HG02763 (cell line): ENCODE results near the gene DHRS3.
"Not testable (repeated sequence)": the region's sequence is repeated elsewhere in the genome, so short reads cannot be mapped to it uniquely, and the experiment has no call there.

Experiments
- ATAC-seq: cut with Tn5 transposase; IDR thresholded peaks from one replicate; pipeline ENCODE4 v1.9.1; 2021; ENCODE audit warnings: mild to moderate bottlenecking, moderate library complexity; ENCODE audit not compliant: unreplicated experiment

The DHRS3 gene

DNA sequence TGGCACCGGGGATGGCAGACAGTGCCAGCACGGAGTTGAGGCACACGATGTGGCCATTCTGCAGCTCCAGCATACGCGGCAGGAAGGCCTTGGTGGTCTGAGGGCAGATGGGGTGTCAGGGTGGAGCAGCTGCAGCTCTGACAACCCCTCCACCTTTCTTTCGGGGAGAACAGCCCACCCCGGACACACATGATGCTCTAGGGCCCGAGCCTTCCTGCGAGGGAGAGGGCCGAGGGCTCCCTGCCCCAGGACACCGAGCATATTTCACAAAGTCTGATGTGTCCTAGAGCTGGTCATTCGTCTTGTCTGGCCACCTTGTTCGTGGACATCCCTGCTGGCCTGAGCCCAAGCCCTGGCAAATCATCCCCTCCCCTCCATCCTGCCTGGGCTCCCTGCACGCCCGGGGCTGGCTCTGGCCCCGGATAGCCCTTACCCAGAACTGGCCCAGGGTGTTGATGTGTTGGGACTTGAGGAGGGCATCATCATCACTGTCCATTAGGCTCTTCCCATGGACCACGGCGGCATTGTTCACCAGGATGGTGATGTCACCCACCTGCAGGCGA lies 39.1 kb downstream of the DHRS3 start:
- no peak for ATAC-seq

DNA sequence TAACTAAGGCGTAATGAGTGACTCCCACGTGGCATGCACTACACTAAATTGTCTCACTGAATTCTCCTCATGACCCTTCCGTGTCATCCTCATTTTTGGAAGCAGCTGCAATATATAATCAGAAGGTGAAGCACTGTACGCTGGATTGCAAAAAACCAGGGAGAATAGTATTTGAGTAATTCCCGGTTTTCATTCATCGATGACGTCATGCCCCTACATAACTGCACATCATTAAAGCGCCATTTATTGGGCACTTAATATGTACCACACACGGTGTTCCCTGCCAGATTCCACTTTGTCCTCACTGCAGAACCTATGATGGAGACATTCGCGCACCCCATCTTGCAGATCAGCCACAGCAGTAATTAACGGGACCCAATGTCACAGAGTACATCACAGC lies 41.0 kb downstream of the DHRS3 start:
- no peak for ATAC-seq

- ATAC-seq, result no peak
These were observed 43.3 kb downstream of the DHRS3 start for GRCh38 chr1:12574757-12575139.

- ATAC-seq, result no peak
These were observed 44.8 kb downstream of the DHRS3 start for GRCh38 chr1:12573015-12573825.

- ATAC-seq, result no peak
These were observed 45.5 kb downstream of the DHRS3 start for GRCh38 chr1:12572522-12572921.

DNA sequence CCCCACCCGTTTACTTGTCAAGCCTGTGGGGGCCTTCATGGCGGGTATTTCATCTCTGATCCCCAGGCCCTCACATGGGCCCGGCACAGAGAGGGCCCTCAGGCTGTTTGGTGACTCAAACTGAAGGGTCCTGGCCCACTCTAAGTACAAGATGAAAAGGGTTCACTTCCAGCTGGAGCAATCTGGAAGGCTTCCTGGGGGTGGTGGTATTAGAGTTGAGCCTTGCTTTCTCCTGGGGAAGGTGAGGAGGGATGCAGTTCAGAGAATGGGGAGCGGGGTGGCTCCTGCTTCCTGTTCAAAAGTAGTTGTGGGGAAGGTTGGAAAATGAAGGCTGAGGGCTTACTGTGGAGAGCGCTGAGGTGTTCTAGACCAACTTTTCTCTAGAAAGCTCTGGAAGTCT lies 47.7 kb downstream of the DHRS3 start:
- no peak for ATAC-seq

DNA sequence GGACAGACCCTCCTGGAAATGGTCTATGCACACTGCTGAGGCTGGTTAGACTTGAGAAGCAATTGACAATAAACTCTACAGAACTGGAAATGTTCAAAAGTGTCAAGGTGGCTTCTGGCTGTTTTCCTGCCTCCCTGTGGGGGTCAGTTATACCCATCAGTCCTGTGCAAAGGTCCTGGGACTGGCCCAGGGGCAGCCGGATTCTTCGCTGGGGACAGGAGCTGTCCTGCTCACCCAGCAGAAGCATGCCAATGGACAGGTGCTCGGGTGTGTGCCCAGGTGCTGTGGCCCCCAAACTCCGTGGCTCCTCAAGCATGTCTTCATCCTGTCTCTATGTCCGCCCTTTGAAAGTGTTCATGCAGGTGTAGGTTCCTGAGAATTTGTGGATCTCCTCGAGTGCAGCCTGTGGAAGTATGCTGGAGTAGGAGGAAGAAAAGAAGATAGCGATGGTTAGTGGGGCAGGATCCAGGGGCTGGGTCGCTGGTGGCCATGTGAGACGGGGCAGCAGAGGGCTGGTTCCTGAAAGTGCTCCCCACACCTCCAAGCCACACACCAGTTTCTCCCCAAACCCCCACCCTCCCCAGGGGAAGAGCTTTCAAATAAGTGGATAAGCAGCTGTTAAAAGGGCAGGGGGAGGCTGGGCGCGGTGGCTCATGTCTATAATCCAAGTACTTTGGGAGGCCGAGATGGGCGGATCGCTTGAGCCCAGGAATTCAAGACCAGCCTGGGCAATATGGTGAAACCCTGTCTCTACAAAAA lies 49.8 kb downstream of the DHRS3 start:
- no peak for ATAC-seq

DNA sequence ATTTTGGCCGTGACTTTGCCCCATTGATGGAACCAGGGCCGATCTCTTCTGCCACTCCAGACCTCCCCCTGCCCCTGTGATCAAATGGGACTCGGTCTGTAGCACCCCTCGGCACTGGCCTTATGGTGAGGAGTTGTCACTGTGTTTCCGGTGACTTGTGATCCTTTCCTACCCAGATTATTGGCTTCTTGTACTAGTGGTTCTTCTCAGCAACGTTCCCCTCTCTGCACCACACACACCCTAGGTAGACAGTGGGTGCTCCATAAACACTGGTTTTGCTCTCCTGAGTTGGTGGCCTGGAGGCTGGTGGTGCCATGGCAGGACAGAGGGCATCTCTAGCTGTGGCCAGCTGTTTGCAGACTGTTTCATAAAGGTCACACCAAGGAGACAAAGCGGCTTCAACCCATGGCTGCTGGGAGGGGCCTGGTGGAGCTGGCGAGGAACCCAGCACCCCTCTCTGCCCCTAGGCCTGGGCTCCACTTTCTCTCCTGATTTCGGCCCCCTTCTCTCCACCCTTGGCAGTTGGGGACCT lies 50.7 kb downstream of the DHRS3 start:
- ATAC-seq, result no peak

- no peak for ATAC-seq
These were observed 51.3 kb downstream of the DHRS3 start for GRCh38 chr1:12566484-12567287.

- no peak for ATAC-seq
These were observed 52.1 kb downstream of the DHRS3 start for GRCh38 chr1:12565966-12566352.

- no peak for ATAC-seq
These were observed 52.7 kb downstream of the DHRS3 start for GRCh38 chr1:12565094-12565965.

GRCh38 chr1:12564251-12564650 lies 53.8 kb downstream of the DHRS3 start:
- ATAC-seq, result not testable (repeated sequence)

- no peak for ATAC-seq
These were observed 54.9 kb downstream of the DHRS3 start for GRCh38 chr1:12562955-12563576.

DNA sequence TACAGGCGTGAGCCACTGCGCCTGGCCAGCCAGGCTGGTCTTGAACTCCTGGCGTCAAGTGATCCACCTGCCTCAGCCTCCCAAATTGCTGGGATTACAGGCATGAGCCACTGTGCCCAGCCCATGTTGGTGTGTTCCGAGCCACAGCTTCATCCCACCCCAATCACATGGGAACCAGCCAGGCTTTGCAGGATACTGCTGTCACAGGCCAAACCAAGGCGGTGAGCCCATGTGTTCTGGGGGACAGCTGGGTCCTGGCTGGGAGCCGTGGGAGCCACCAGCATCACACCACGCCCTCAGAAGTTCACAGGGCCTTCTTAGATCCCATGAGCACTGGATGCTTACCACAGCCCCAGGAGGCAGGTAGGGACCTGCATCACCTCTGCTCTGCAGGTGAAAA lies 56.9 kb downstream of the DHRS3 start:
- no peak for ATAC-seq

DNA sequence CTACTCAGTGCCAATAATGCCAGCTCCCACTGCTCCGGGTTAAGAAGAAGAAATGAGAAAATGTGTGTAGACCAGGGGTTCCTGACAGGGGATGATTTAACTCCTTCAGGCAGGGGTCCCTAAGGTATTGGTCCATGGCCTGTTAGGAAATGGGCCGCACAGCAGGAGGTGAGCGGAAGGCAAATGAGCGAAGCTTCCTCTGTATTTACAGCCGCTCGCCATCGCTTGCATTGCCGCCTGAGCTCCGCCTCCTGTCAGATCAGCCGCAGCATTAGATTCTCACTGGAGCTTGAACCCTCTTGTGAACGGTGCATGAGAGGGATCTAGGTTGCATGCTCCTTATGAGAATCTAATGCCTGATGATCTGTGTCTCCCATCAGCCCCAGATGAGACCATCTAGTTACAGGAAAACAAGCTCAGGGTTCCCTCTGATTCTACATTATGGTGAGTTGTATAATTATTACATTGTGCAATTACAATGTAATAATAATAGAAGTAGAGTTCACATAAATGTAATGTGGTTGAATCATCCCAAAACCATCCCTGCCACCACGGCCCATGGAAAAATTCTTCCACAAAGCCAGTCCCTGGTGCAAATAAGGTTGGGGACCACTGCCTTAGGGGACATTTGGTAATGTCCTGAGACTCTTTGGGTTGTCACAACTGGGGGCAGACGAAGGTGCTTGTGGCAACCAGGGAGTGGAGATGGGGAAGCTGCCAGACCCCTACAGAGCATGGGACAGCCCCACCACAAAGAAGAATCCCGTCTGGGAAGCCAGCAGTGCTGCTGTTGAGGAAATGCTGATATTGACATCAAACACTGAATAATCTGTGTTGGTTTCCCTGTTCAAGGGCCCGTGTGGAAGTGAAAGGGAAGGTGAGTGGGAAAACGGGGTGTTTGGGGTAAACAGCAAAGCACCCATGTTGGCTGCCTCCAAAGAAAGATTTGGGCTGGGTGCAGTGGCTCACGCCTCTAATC lies 60.8 kb downstream of the DHRS3 start:
- no peak for ATAC-seq

- ATAC-seq, result no peak
These were observed 61.6 kb downstream of the DHRS3 start for GRCh38 chr1:12556368-12556930.

DNA sequence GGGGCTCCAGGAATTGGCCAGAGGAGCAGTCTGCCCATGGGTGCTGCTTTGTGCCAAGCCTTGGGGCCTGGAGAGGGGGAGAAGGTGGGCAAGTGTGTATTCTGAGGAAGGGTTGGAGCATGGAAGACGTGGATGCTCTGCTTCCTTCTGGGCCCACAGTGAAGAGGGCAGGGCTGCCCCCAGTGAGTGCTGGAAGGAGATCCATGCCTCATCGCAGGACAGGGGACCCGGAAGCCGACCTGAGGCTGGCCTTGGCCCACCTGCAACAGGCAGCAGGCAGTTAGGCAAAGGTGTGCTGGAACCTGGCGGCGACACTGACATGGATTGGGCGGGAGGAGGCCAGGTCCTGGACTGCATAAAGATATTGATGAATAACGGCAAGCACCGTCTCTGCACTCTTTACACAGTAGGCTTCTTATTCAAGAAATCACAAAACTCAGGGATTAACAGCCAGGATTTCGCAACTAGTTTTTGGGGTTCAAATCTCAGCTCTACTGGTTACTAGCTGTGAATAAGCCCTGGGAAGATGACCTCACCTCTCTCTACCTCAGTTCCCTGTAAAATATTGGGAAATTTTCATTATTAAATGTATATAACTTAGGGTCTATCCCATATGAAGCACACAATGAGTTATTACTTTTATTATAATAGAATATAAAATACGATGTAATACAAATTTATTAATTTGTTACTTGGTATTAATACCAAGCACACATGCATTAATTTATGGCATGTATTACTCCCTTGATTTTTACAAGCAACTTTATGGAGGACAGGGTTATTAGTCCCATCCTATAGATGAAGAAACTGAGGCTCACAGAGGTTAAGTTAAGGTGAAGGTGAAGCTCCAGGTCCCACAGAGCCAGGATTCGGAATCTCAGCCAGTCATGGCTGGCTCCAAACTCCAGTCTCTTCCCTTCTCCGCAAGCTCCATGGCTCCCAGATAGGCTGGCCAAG lies 62.3 kb downstream of the DHRS3 start:
- no peak for ATAC-seq
